ENCODE measurements around the gene ONECUT2.

DNA sequence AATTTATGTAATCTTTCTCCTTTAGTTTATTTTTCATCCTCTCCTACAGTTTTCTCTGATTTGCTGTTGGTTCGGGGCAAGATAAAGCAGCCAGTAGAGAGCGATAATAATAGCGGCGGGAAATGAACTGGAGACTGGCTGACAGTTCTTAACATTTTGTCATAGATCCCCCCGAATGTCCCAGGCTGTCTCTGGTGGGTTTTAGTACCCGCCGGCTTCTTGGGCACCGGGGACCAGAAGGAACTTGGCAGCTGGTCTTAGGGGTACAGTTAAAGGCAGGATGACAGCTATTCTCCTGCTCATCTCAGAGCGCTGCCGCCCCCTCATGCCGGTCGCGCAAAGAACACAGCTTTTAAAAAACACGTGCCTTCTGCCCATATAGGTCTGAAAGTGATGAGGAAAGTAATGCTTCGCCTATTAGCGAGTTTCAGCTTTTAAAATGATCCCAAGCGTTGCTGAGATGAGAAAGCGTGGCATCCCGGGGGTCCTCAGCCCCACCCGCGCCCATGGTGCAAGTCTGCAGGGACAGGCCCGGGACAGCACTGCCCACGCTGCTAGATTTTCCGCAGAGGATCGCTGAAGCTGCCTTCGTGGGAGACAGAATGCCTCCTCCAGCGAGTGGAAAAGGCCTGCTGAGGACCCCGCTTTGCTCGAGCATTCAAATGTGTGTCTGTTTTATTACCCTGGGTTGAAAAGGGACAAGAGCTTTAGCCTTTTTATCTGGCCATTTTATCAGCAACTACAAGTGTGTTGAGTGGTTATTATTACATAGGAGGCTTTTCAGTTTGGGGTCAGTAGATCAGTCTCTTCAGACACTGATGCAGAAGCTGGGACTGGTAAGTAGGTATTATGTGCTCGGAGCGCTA lies 3.8 kb downstream of the ONECUT2 start:
- TF ChIP-seq CTCF (IDR thresholded peaks at IDR 0.05) (no peak), POLR2A (IDR thresholded peaks at IDR 0.05) (no peak)

Measured in heart left ventricle (tissue), 13 donors.